ENCODE data around the gene USP32. TPM values are rescaled to one million over a fixed set of nuclear protein-coding genes. Genes with fewer than 3 reads are reported as not detected.
"Not testable (repeated sequence)": the region's sequence is repeated elsewhere in the genome, so short reads cannot be mapped to it uniquely, and the experiment has no call there.

USP32 gene
- total RNA-seq, 1 donor from 2014 or later = 59.6 TPM

GRCh38 chr17:60345233-60345632, 46.7 kb downstream of the USP32 start:
- Mint-ChIP-seq H3K4me1 (ENCODE audit: low read depth, unreplicated experiment) (no peaks in the 10 kb centered on the region), H3K27me3 (ENCODE audit: unreplicated experiment) (peaks cover 1% of the 10 kb centered on the region), H3K9me3 (ENCODE audit: unreplicated experiment) (no peaks in the 10 kb centered on the region), H3K4me3 (ENCODE audit: unreplicated experiment) (no peak overlapping the region), H3K27ac (ENCODE audit: unreplicated experiment) (no peak overlapping the region), H3K36me3 (ENCODE audit: unreplicated experiment) (peaks cover 15% of the 10 kb centered on the region)
- no peak for DNase-seq
- TF ChIP-seq CTCF (IDR thresholded peaks at IDR 0.05; ENCODE audit: partially characterized antibody, unreplicated experiment) = no peak

GRCh38 chr17:60342492-60342891, 49.4 kb downstream of the USP32 start:
- DNase-seq; H3K9me3 Mint-ChIP-seq (ENCODE audit: unreplicated experiment); H3K27me3 Mint-ChIP-seq (ENCODE audit: unreplicated experiment); H3K27ac Mint-ChIP-seq (ENCODE audit: unreplicated experiment); H3K4me1 Mint-ChIP-seq (ENCODE audit: low read depth, unreplicated experiment); H3K4me3 Mint-ChIP-seq (ENCODE audit: unreplicated experiment): not testable (repeated sequence)
- peaks cover 15% of the 10 kb centered on the region for H3K36me3 Mint-ChIP-seq (ENCODE audit: unreplicated experiment)

GRCh38 chr17:60335289-60335688, 56.6 kb downstream of the USP32 start:
- H3K36me3 Mint-ChIP-seq (ENCODE audit: unreplicated experiment) = no peaks in the 10 kb centered on the region
- TF ChIP-seq CTCF (IDR thresholded peaks at IDR 0.05; ENCODE audit: partially characterized antibody, unreplicated experiment) = no peak
- H3K4me3 Mint-ChIP-seq (ENCODE audit: unreplicated experiment) = no peak overlapping the region
- H3K27ac Mint-ChIP-seq (ENCODE audit: unreplicated experiment) = no peak overlapping the region
- H3K9me3 Mint-ChIP-seq (ENCODE audit: unreplicated experiment) = no peaks in the 10 kb centered on the region
- no peak for DNase-seq
- H3K4me1 Mint-ChIP-seq (ENCODE audit: low read depth, unreplicated experiment) = no peaks in the 10 kb centered on the region
- H3K27me3 Mint-ChIP-seq (ENCODE audit: unreplicated experiment) = peaks cover 3% of the 10 kb centered on the region

- no peak for DNase-seq
- Mint-ChIP-seq H3K27me3 (ENCODE audit: unreplicated experiment) (peaks cover 3% of the 10 kb centered on the region), H3K36me3 (ENCODE audit: unreplicated experiment) (no peaks in the 10 kb centered on the region), H3K4me3 (ENCODE audit: unreplicated experiment) (no peak overlapping the region), H3K27ac (ENCODE audit: unreplicated experiment) (no peak overlapping the region), H3K9me3 (ENCODE audit: unreplicated experiment) (no peaks in the 10 kb centered on the region), H3K4me1 (ENCODE audit: low read depth, unreplicated experiment) (no peaks in the 10 kb centered on the region)
- TF ChIP-seq CTCF (IDR thresholded peaks at IDR 0.05; ENCODE audit: partially characterized antibody, unreplicated experiment) = no peak
Observed at GRCh38 chr17:60333628-60334031, 58.3 kb downstream of the USP32 start.

- H3K27me3 Mint-ChIP-seq (ENCODE audit: unreplicated experiment); H3K36me3 Mint-ChIP-seq (ENCODE audit: unreplicated experiment); H3K4me1 Mint-ChIP-seq (ENCODE audit: low read depth, unreplicated experiment); DNase-seq; H3K27ac Mint-ChIP-seq (ENCODE audit: unreplicated experiment); H3K9me3 Mint-ChIP-seq (ENCODE audit: unreplicated experiment); H3K4me3 Mint-ChIP-seq (ENCODE audit: unreplicated experiment): not testable (repeated sequence)
Observed at GRCh38 chr17:60333072-60333471, 58.9 kb downstream of the USP32 start.

GRCh38 chr17:60332574-60332973, 59.4 kb downstream of the USP32 start:
- H3K36me3 Mint-ChIP-seq (ENCODE audit: unreplicated experiment) = no peaks in the 10 kb centered on the region
- peaks cover 2% of the 10 kb centered on the region for H3K9me3 Mint-ChIP-seq (ENCODE audit: unreplicated experiment)
- TF ChIP-seq CTCF (IDR thresholded peaks at IDR 0.05; ENCODE audit: partially characterized antibody, unreplicated experiment) = no peak
- H3K27me3 Mint-ChIP-seq (ENCODE audit: unreplicated experiment) = peaks cover under 1% of the 10 kb centered on the region
- H3K27ac Mint-ChIP-seq (ENCODE audit: unreplicated experiment) = no peak overlapping the region
- no peaks in the 10 kb centered on the region for H3K4me1 Mint-ChIP-seq (ENCODE audit: low read depth, unreplicated experiment)
- no peak for DNase-seq
- no peak overlapping the region for H3K4me3 Mint-ChIP-seq (ENCODE audit: unreplicated experiment)
